IMR-90 (cell line): ENCODE data around the gene POMT1. TPM values are rescaled to one million over a fixed set of nuclear protein-coding genes. Genes with fewer than 3 reads are reported as not detected.

ENCODE experiments used
- ATAC-seq: fragments of 200-7000 bp; cut with Tn5 transposase; 2 replicates; pipeline ENCODE4 v1.9.1; 2020; ENCODE audit warnings: low read depth, mild to moderate bottlenecking, moderate library complexity
- BruUV-seq: library from RNA; stranded (reverse); fragments of 400-500 nt; replicated peaks from 2 replicates; lab custom pipeline; 2021; lab: Mats Ljungman, UMichigan
- CTCF ChIA-PET: fragments of 300-600 bp; formaldehyde crosslinking; extraction: SDS; loops from one replicate; lab custom pipeline; 2021; ENCODE audit warnings: antibody characterized with exemption; lab: Yijun Ruan, JAX
- POLR2A ChIA-PET: fragments of 300-600 bp; sonication (Branson Sonifier 250); formaldehyde crosslinking; loops from one replicate; lab custom pipeline; 2022; ENCODE audit warnings: antibody characterized with exemption; ENCODE audit not compliant: unreplicated experiment; lab: Charles Lee
- DNase-seq: peaks from one replicate; pipeline ENCODE4 v3.0.0; 2013
- H2AFZ ChIP-seq: replicated peaks from 2 replicates; pipeline ENCODE3; 2013; ENCODE audit warnings: low read length, mild to moderate bottlenecking; ENCODE audit not compliant: poor library complexity
- H2AK5ac ChIP-seq: 2 replicates; pipeline ENCODE4 v1.6.1; 2013; ENCODE audit warnings: low read depth, low read length, inconsistent platforms
- H2AK9ac ChIP-seq: replicated peaks from 2 replicates; pipeline ENCODE3; 2013; ENCODE audit warnings: mild to moderate bottlenecking, low read depth, low read length, moderate library complexity; ENCODE audit not compliant: poor library complexity
- H2BK120ac ChIP-seq: 2 replicates; pipeline ENCODE4 v1.6.1; 2013; ENCODE audit warnings: low read depth, low read length, inconsistent platforms
- H2BK15ac ChIP-seq: 3 replicates; pipeline ENCODE4 v1.6.1; 2013; ENCODE audit warnings: low read depth, low read length, inconsistent platforms
- H2BK20ac ChIP-seq: 2 replicates; pipeline ENCODE4 v1.6.1; 2013; ENCODE audit warnings: low read depth, mild to moderate bottlenecking, inconsistent platforms, low read length, moderate library complexity
- H2BK5ac ChIP-seq: 2 replicates; pipeline ENCODE4 v1.6.1; 2013; ENCODE audit warnings: mild to moderate bottlenecking, low read depth, low read length, inconsistent platforms; ENCODE audit not compliant: poor library complexity, severe bottlenecking
- H3K14ac ChIP-seq: replicated peaks from 2 replicates; pipeline ENCODE4 v1.6.1; 2013; ENCODE audit warnings: low read depth, low read length, inconsistent platforms
- H3K18ac ChIP-seq: 2 replicates; pipeline ENCODE4 v1.6.1; 2013; ENCODE audit warnings: low read depth, low read length, control low read depth
- H3K23ac ChIP-seq: 2 replicates; pipeline ENCODE4 v1.6.1; 2013; ENCODE audit warnings: low read depth, low read length, inconsistent platforms
- H3K27ac ChIP-seq: 2 replicates; pipeline ENCODE4 v1.5.1; 2013; ENCODE audit warnings: mild to moderate bottlenecking, control low read depth, low read length; ENCODE audit not compliant: insufficient read depth
- H3K27me3 ChIP-seq: 2 replicates; pipeline ENCODE4 v1.6.1; 2013; ENCODE audit warnings: low read length; ENCODE audit not compliant: control insufficient read depth, insufficient read depth
- H3K36me3 ChIP-seq: 2 replicates; pipeline ENCODE4 v1.6.1; 2013; ENCODE audit warnings: low read length, mixed read lengths; ENCODE audit not compliant: control insufficient read depth, insufficient read depth
- H3K4ac ChIP-seq: 2 replicates; pipeline ENCODE4 v1.6.1; 2013; ENCODE audit warnings: low read depth, low read length, inconsistent platforms
- H3K4me1 ChIP-seq: 2 replicates; pipeline ENCODE4 v1.6.1; 2013; ENCODE audit warnings: low read length, mixed read lengths; ENCODE audit not compliant: control insufficient read depth, insufficient read depth
- H3K4me2 ChIP-seq: 2 replicates; pipeline ENCODE4 v1.6.1; 2013; ENCODE audit warnings: low read depth, mild to moderate bottlenecking, control low read depth, low read length, moderate library complexity
- H3K4me3 ChIP-seq: 2 replicates; pipeline ENCODE4 v1.5.1; 2013; ENCODE audit warnings: low read depth, mild to moderate bottlenecking, control low read depth, low read length, moderate library complexity; ENCODE audit not compliant: insufficient read depth
- H3K56ac ChIP-seq: 2 replicates; pipeline ENCODE4 v1.6.1; 2013; ENCODE audit warnings: low read length, inconsistent platforms; ENCODE audit not compliant: insufficient read depth; ENCODE audit errors: extremely low read depth
- H3K79me1 ChIP-seq, 2 experiments: 2 replicates each; pipeline ENCODE4 v1.6.1; 2013; ENCODE audit warnings: low read length in 2 of 2, inconsistent platforms in 1 of 2, low read depth in 1 of 2
- H3K9ac ChIP-seq: 2 replicates; pipeline ENCODE4 v1.6.1; 2013; ENCODE audit warnings: low read depth, low read length, control low read depth
- H3K9me1 ChIP-seq: 2 replicates; pipeline ENCODE4 v1.6.1; 2013; ENCODE audit warnings: low read length, inconsistent platforms; ENCODE audit not compliant: insufficient read depth
- H3K9me3 ChIP-seq: 2 replicates; pipeline ENCODE4 v1.6.1; 2013; ENCODE audit warnings: low read length; ENCODE audit not compliant: control insufficient read depth, insufficient read depth
- H4K20me1 ChIP-seq: 2 replicates; pipeline ENCODE4 v1.6.1; 2013; ENCODE audit warnings: low read length, inconsistent platforms; ENCODE audit not compliant: insufficient read depth
- H4K5ac ChIP-seq: 2 replicates; pipeline ENCODE4 v1.6.1; 2013; ENCODE audit warnings: mild to moderate bottlenecking, low read depth, low read length, control low read depth
- H4K8ac ChIP-seq, 2 experiments: 2 replicates each; pipeline ENCODE4 v1.6.1; 2013; ENCODE audit warnings: low read depth in 2 of 2, low read length in 2 of 2, control low read depth in 1 of 2, inconsistent platforms in 1 of 2
- H4K91ac ChIP-seq: 2 replicates; pipeline ENCODE4 v1.6.1; 2013; ENCODE audit warnings: low read depth, low read length, inconsistent platforms; ENCODE audit not compliant: insufficient read depth
- CHD1 ChIP-seq: IDR thresholded peaks from 2 replicates; pipeline ENCODE4 v1.6.1; 2012; ENCODE audit warnings: low read depth, low read length, improper control_type of control experiment
- CTCF ChIP-seq: conservative IDR thresholded peaks from 2 replicates; pipeline ENCODE4 v1.5.1; 2012; ENCODE audit warnings: mild to moderate bottlenecking, low read depth, low read length, improper control_type of control experiment
- MAZ ChIP-seq: IDR thresholded peaks from 2 replicates; pipeline ENCODE4 v1.6.1; 2012; ENCODE audit warnings: low read depth, mild to moderate bottlenecking, low read length, improper control_type of control experiment, moderate library complexity, borderline replicate concordance
- SMC3 ChIP-seq: fragments of 150-350 bp; IDR thresholded peaks from 2 replicates; pipeline ENCODE4 v1.6.1; 2016; ENCODE audit warnings: low read depth, mild to moderate bottlenecking, antibody characterized with exemption, low read length, moderate library complexity
- USF2 ChIP-seq: fragments of 150-350 bp; IDR thresholded peaks from 2 replicates; pipeline ENCODE4 v1.6.1; 2017; ENCODE audit warnings: mild to moderate bottlenecking, antibody characterized with exemption, low read length, low read depth
- WGBS, 2 experiments: methylation state at CpG; one replicate each; pipeline versions ENCODE4 v1.1.5 to v1.1.7; 2013; ENCODE audit warnings: missing lambda C conversion rate in 2 of 2; ENCODE audit not compliant: insufficient read length in 1 of 2; ENCODE audit errors: extremely low coverage in 2 of 2; 5-methylcytosine and 5-hydroxymethylcytosine counted together
- dilution Hi-C: fragments of 300-500 bp; cut with HindIII; formaldehyde crosslinking; loops from one replicate; pipeline ENCODE4 v1.14.3; 2018; ENCODE audit warnings: low sequenced_read_pairs; ENCODE audit not compliant: unreplicated experiment
- in situ Hi-C: fragments of 300-500 bp; cut with MboI; formaldehyde crosslinking; loops from 3 replicates; pipeline ENCODE4 v1.14.3; 2019; ENCODE audit warnings: low sequenced_read_pairs, inconsistent platforms, mixed read lengths
- intact Hi-C: fragments of 100-400 bp; cut with micrococcal nuclease; formaldehyde crosslinking; loops from 2 replicates; pipeline ENCODE4 v1.10.0; 2022
- polyA plus RNA-seq, 3 experiments: library from polyadenylated mRNA; depleted of rRNA; stranded (reverse); fragments of >200 nt; gene quantifications; 2 replicates each; pipeline ENCODE4 v1.2.3, GENCODE V29; 2012; ENCODE audit warnings: low replicate concordance in 1 of 3
- total RNA-seq: library from RNA; depleted of rRNA; stranded (reverse); fragments of >200 nt; gene quantifications from 2 replicates; pipeline ENCODE4 v1.2.3, GENCODE V29; 2012

The POMT1 gene
- total and polyA plus RNA-seq, 2 of the 4 experiments (the other 2 are of a cell fraction): 24.2 to 36.5 TPM

- peaks cover 30 to 36% of the 10 kb centered on the region in 2 experiments for H3K79me1 ChIP-seq
- H3K18ac ChIP-seq: no peak overlapping the region
- no peak for DNase-seq
- no peak overlapping the region for H3K4me3 ChIP-seq
- ChIA-PET POLR2A (no interaction called here), CTCF (no interaction called here)
- dilution Hi-C loops: no loop called here
- no peak for ATAC-seq
- H2AK9ac ChIP-seq: no peak overlapping the region
- no peak overlapping the region for H2AFZ ChIP-seq
- no peak overlapping the region for H2AK5ac ChIP-seq
- H3K36me3 ChIP-seq: peaks cover 79% of the 10 kb centered on the region
- no peaks in the 10 kb centered on the region for H3K4me1 ChIP-seq
- no peaks in the 10 kb centered on the region for H3K9me1 ChIP-seq
- no peak overlapping the region for H4K5ac ChIP-seq
- no peak overlapping the region for H3K56ac ChIP-seq
- in situ Hi-C loops: no loop called here
- peaks cover 67% of the 10 kb centered on the region for H4K20me1 ChIP-seq
- no TSS peak for BruUV-seq
- no peak overlapping the region for H3K9ac ChIP-seq
- H2BK15ac ChIP-seq: no peak overlapping the region
- no peak overlapping the region for H4K8ac ChIP-seq
- H3K4ac ChIP-seq: no peak overlapping the region
- no peaks in the 10 kb centered on the region for H3K9me3 ChIP-seq
- no peak for TF ChIP-seq CHD1
- no peak for TF ChIP-seq SMC3
- TF ChIP-seq USF2: no peak
- TF ChIP-seq CTCF: no peak
- no peak for TF ChIP-seq MAZ
- no peak overlapping the region for H4K91ac ChIP-seq
- intact Hi-C loops: loop anchor here (10.0 kb wide), 1 partner anchor 329 kb away; no protein-coding TSS in a partner anchor
- 95% methylated on average over 7 of the region's 9 CpGs; no CpG with 5 or more reads in 1 of the 2 experiments for WGBS, 2 experiments
- H2BK120ac ChIP-seq: no peak overlapping the region
- no peak overlapping the region for H3K14ac ChIP-seq
- no peaks in the 10 kb centered on the region for H3K27me3 ChIP-seq
- H3K27ac ChIP-seq: no peak overlapping the region
- H2BK5ac ChIP-seq: no peak overlapping the region
- H2BK20ac ChIP-seq: no peak overlapping the region
- no peak overlapping the region for H3K23ac ChIP-seq
- no peak overlapping the region for H3K4me2 ChIP-seq
Measured at GRCh38 chr9:131473198-131473885, 29.4 kb upstream of the POMT1 start.
